GM19043 (cell line): ENCODE data around the gene HRH2.
"Not testable (repeated sequence)": the region's sequence is repeated elsewhere in the genome, so short reads cannot be mapped to it uniquely, and the experiment has no call there.

Experiments
- ATAC-seq: cut with Tn5 transposase; IDR thresholded peaks from one replicate; pipeline ENCODE4 v1.9.1; 2021; ENCODE audit warnings: low read depth; ENCODE audit not compliant: unreplicated experiment

Gene HRH2

DNA sequence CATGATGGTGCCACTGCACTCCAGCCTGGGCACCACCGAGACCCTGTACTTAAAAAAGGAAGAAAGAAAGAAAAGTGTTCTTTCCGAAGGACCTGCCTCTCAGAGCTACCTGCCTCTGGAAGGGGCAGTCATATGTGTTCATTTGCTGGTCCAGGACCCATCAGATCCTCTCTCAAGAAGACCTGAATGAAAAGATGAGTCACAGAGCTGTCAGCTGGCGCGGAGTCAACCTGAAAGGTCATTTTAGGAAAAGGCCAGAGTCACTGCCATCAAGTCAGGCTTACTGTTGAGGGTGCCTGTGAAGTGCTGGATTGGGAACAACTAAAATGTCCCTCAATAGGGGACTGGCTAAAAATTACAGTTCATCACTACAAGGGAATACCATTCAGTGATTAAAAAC, 14.9 kb upstream of the HRH2 start:
- no peak for ATAC-seq

DNA sequence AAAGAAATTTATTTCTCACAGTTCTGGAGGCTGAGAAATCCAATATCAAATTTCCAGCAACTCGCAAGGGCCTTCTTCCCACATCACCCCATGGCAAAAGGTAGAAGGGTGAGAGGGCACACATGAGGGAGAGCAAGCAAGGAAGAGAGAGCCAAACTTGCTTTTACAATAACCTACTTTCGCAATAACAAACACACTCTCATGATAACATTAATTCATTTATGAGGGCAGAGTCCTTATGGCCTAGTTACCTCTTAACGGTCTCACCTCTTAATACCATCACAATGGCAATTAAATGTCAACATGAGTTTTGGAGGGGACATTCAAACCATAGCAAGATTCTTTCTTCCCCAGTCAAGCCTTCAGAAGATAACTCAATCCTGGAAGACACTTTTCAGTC, 11.6 kb upstream of the HRH2 start:
- ATAC-seq, result no peak

DNA sequence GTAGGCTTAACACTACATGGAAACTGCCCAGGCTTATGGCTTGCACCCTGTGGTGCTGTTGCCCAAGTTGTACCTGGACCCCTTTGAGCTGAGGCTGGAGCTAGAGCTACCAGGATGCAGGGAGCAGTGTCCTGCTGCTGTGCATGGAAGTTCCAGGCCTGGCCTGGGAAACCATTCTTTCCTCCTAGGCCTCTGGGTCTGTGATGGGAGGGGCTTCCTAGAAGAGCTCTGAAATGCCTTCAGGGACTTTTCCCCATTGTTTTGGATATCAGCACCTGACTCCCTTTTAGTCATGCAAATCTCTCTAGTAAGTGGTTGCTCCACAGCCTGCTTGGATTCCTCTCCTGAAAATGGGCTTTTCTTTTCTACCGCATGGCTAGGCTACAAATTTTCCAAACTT, 7.9 kb upstream of the HRH2 start:
- no peak for ATAC-seq

DNA sequence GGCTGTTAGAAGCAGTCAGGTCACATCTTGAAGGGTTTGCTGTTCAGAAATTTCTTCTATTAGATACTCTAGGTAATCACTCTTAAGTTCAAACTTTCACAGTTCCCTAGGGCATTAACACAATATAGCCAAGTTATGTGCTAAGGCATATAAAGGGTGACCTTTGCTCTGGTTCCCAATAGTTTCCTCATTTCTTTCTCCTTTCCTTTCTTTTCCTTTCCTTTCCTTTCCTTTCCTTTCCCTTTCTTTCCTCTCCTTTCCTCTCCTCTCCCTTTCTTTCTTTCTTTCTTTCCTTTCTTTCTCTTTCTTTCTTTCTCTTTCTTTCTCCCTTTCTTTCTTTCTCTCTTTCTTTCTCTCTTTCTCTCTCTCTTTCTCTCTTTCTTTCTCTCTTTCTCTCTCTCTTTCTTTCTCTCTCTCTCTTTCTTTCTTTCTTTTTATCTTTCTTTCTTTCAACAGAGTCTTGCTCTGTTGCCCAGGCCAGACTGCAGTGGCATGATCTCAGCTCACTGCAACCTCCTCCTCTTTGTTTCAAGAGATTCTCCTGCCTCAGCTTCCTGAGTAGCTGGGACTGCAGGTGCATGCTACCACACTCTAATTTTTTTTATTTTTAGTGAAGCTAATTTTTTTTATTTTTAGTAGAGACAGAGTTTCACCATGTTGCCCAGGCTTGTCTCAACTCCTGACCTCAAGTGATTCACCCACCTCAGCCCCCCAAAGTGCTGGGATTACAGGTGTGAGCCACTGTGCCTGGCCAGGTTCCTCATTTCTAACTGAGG, 7.3 kb upstream of the HRH2 start:
- not testable (repeated sequence) for ATAC-seq

DNA sequence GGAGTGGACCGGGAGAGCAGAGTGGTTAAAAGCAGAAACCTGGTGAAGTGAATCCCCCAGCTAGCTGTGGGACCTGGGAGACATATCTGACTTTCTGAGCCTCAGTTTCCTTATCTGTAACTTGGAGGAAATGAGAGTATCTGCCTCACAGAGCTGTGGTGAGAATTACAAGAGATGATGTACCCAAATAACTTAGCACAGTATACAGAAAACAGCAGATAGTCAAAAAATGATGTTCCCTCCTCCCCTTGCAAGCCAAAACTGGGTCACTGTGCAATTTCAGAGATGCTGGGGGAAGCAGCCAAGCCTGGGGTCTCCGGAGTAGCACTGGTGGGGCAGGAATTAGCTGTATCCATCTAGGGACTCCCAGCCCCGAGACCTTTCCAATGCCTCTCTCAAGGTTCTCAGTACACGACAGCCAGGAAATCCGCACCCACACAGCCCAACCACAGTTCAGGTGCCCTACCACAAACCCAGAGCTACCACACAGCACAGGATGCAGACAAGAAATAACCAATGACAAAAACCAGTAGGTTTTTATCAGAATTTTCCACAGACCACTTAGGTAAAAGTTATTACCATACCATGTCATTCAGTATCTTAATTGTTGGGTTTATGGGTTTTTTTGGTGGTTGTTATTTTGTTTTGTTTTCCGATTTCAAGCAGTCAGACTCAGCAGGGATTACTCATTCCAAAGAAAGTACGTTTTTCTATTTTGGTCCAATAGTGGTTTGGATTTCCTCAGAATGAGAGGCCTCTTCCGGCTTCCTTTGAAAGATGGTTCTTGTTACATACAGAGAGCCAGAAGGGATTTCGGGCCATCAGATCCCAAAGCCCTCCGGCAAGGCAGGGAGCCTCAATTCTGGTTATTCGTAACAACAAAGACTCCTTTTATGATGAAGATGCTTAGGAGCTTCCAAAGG, 4.9 kb upstream of the HRH2 start:
- ATAC-seq, result no peak

DNA sequence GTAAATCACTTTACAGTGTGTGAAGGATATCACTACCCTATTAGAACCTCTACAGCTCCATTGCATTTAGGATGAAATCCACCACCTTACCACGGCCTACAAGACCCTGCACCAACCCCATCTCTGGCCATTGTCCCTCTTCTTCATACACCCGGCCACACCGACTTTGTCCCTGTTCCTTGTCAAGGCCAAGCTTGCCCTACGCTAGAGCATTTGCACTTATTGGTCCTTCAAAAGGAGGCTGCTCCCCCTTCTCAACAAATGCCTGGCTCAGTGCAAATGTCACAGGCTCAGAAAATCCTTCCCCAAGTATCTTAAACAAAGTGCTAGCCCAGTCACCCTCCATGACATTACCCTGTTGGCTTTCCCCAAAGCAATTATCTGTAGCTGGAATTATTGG, 4.1 kb upstream of the HRH2 start:
- ATAC-seq, result no peak

DNA sequence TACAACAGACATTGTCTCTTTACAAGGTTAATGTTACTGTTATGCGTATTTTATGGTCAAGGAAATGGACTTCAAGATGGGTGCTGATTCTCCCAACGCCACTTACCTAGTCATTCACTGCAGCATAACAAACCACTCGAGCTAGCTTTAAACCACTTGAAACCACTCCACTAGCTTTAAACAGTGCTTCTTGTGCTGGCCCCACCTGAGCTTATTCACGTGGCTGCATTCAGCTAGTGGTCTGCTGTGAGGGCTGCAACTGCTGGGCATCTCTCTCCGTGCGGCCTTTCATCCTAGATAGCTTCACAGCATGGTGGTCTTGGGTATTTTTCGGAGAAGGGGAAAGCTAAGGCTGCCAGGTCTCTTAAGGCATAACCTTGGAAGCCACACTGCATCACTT, 3.5 kb upstream of the HRH2 start:
- no peak for ATAC-seq

DNA sequence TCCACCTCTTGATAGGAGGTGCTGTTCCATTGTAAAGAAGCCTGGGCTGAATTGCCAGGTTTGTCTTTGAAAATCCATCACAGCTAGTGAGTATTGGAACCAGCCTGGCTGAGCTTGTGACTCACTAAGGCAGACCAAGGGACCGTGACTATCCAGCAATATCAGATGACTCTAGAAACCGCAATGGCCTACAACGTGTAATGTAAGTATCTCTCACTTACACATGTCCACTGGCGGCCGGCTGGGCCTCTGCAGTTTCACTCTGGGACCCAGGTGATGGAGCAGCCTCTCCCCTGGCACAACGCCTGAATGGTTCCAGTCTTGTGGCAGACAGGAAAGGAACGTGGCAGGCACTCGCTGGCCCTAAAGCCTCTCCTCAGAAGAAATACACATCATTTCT, 3.1 kb upstream of the HRH2 start:
- ATAC-seq, result no peak

DNA sequence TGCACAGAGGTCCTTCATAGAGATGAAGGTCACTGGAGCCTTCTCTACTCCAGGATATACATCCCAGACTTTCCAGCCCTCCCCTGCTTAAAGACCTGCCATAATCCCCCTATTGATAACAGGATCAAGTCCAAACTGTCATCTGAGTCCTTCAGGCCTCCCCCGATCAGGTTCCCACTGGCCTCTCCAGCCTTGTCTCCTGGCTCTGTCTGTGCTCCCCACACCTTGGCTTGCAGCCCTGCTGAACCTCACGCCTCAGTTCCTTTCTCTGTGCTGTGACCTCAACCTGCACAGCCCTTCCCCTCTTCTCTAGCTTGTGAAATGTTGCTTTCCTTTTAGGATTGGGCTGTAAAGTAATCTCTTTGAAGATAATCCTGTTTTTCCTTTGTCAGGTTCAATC, 2.5 kb upstream of the HRH2 start:
- no peak for ATAC-seq

DNA sequence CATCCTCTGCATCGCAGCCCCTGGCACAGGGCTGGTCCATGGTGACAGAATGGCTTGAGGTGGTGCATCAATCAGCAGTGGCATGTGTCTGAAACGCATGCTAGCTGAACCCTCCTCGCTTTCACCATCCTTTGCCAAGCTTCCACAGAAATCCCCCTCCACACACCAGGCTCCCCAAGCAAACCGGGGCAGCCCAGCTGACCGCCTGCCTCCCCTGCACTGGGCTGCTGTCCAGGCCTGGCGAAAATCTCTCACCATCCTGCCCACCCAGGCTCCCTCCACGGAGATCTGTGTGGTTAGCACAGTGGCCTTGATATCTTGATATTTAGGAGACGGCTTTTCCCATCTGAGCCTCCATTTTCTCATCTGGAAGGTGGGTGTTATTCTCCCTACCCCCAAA, 905 bp upstream of the HRH2 start:
- no peak for ATAC-seq

DNA sequence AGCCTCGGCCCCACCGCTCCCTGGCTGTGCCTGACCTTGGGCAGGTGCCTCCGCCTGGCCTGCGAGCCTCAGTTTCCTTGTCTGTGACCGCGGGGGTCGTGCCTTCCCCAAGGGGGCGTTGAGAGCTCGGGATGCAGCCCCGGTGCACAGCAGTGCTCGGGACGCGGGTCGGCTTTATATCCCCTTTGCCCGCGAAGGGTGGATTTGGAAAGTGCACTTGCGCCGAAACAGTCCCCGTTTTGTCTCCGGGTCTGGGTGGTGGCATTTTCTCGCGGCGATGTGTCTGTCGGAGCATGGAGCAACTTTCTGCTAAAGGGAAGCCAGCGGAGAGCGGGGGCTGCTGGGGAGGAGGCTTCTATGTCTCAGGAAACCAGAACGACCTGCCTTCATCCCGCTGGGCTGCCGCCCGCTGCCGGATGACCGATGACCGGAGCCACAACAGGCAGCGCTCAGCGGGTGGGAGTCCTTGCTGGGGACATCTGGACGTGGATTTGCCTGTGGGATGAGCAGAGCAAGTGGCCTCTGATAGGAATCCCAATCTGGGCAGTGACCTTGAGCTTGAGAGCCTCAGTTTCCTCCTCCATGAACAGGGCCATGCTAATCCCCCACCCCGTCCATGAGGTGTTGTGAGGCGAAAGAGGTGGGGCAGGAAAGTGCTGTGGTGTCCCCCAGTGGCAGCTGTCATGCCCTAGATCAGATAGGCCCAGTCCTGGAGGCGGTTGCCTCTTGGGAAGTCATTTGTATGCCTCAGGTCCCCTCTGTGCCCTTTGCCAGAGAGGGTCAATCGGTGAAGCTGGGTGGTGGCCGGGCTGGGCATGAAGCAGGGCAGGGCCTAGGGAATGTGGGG, 651 bp downstream of the HRH2 start:
- no peak for ATAC-seq

DNA sequence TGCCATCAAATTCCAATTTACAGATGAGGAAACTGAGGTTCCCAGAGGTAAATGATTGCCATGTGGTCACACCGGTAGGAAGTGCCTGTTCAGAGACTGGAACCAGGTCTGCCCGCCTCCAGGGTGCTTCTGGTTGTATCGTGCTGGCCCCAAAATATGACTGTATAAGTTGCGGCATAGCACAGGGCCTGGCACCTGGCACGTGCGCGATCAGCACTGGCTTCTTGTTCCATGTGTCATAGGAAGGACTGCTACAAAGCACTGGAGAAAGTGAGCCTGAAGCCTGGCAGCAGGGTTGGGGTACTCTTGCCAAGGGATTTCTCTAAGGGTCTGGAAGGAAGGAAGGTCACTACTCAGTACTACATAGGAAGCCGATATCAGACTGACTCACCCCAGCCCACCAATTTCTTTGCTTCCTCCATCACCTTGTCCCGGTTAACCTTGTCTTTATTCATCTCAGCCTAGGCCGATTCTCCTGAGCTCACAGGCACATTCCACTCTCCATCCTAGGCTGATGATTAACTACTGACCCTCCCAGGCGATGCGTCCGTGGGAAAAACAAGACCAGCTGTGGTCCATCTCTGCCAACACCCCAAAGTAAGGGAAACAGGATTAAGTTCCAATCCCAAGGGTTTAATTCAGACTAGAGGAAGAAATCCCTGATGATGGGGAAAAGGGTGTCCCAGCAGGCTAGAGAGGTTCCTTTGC, 1.8 kb downstream of the HRH2 start:
- no peak for ATAC-seq

DNA sequence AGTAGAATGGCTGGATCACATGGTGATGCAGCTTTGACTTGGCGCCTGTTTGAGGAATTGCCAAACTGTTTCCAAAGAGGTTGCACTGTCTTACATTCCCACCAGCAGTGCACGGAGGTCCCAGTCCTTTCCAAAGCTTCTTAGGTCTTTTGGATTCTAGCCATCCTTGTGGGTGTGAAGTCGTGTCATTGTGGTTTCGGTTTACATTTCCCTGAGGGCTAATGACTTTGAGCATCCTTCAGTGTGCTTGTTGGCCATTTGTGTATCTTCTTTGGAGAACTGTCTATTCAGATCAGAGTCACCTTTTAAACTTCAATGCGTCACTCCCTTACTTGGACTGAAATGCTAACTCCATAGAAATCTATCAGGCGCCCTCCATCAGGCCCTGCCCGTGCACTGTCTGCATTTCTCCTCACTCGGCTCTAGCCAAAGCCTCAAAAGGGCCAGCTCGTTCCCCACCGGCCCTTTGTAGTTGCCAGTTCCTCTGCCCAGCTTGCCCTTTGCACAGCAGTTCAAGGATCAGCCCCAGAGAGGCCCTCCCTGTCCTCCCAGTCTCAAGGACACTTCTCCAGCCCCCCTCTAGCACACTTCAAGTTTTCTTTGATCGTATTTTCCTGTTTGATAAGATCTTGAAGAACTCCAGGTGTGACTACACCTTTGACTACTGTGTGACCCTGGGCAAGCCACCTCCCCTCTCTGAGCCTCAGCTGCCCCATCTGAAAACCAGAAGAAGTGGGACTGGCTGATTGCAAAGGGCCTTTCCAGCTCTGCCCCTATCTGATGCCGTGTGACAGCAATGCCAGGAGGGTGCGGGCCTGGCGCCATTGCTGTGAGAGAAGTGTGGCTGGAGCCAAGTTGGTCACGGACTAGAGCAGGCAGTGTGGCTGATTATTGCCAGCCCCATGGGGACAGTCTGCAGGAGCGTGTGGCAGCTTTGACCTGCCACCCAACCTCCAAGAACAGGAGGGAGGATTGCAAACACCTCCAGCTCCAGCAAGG, 5.6 kb downstream of the HRH2 start:
- ATAC-seq, result no peak

DNA sequence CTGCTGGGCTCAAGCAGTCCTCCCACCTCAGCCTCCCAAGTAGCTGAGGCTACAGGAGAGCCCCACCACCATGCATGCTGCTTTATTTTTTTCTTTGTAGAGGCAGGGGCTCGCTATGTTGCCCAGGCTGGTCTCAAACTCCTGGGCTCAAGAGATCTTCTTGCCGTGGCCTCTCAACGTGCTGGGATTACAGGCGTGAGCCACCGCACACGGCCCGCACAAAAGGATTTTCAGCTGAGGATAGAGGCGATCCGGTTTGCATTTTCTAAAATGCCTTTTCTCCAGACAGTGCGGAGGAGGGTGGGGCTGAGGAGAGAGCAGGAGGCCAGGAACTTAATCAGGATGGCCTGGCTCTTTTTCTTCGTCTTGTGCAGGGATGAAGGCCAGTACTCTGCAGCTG, 6.9 kb downstream of the HRH2 start:
- ATAC-seq, result no peak

DNA sequence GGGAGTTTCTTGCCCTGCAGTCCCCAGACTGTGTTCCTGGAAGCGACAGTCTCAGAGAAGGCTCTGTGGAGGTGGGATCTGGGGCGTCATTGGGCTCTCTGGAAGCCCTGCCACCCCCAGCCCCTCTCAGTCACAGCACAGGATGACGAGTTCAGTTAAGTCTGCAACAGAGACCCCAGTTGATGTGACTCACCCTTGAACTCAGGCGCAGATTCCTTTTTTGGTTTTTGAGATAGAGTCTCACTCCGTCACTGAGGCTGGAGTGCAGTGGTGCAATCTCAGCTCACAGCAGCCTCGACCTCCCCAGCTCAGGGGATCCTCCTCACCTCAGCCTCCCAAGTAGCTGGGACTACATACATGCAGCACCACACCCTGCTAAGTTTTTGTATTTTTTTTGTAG, 8.3 kb downstream of the HRH2 start:
- no peak for ATAC-seq

DNA sequence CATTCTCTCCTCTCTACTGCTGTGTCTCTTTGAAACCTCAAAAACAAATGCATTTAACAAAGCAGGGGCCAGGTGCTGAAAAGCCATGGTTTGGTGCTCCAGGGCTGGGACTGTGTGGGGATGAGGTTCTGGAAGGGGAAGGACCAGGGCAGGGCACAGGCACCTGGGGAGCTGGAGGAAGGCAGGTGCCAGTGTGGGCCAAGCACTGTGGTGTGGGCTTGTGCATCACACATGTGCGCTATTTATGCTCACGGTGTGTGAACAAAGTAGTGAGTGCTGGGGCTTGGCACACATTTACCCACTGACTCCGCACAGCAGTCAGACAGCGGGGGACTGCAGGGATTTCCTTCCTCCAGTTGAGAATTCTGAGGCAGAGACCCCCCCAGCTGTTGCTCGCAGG, 10.1 kb downstream of the HRH2 start:
- ATAC-seq, result no peak

DNA sequence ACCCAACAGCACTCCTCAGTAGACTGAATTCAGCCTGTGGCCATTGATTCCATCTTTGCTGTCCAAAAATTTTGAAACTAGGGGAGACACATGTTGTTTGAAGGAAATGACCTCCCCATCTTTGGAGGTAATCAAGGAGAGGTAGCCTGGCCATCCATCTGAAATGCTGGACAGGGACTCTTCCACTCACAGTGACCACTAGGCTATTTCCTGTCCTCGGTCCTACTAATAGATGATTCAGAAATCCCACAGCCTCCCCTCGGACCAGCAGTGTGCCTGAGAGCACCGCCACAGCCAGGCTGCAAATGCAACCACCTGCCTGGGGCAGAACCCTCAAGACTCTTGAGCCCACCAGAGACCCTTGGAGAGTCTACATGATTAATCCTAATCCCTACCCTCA, 12.5 kb downstream of the HRH2 start:
- no peak for ATAC-seq

DNA sequence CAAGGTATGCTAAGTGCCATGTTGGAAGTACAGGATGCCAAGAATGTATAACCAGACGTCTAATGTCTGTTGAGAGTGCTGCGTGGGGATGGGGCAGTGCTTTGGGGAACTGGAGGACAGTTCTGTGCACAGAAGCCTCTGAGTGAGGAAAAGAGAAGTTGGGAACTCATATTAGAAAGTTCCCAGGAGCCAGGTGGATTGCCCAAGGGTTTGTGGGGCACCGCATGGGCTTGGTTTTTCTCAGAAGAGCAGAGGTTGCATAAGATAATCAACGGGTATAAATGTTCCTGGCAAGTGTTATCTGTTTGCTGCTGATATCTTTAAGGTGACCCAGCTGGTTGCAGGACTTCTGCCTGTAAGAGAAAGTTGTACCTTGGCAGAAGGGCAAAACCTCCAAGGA, 13.1 kb downstream of the HRH2 start:
- no peak for ATAC-seq

DNA sequence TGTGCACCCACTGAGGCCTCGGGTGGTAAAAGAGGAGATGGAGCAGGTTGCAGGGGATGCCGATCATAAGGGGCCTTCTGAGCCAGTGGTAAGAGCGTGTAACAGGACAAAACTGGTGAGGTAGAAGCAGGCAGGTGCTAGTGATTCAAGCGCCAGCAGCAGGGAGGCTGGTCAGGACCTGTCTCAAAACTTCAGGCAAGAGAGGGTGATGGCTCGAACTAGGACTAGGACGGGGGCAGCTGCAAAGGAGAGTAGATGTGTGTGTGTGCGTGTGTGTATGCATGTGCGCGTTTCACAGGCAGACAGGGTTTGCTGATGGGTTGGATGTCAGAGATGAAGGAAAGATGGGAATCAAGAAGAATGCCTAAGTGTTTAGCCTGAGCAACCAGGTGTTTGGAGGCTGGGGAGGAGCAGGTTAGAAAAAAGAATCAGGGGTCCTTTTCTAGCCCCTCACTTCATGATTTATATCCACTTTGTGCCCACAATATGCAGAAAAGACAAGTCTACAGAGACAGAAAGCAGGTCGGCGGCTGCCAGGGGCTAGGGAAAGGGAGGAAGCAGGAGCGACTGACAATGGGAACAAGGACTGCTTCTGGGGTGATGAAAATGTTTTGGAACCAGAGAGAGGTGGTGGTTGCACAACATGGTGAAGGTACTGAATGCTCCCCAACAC, 15.2 kb downstream of the HRH2 start:
- ATAC-seq, result no peak
